Measurements from ENCODE around the gene PNPLA6.

Gene PNPLA6

GRCh38 chr19:7600721-7601120 is 65.2 kb downstream of the PNPLA6 start:
- DNase-seq (ENCODE audit: low spot score): no peak

- DNase-seq (ENCODE audit: low spot score): no peak
Measured at GRCh38 chr19:7602240-7602934, 66.9 kb downstream of the PNPLA6 start.

- DNase-seq (ENCODE audit: low spot score): no peak
Measured at GRCh38 chr19:7602935-7603497, 67.5 kb downstream of the PNPLA6 start.

- DNase-seq (ENCODE audit: low spot score): no peak
Measured at GRCh38 chr19:7603919-7604318, 68.4 kb downstream of the PNPLA6 start.

GRCh38 chr19:7605490-7606222 is 70.1 kb downstream of the PNPLA6 start:
- DNase-seq (ENCODE audit: low spot score): no peak

- DNase-seq (ENCODE audit: low spot score): no peak
Measured at GRCh38 chr19:7606289-7606688, 70.8 kb downstream of the PNPLA6 start.

- no peak for DNase-seq (ENCODE audit: low spot score)
Measured at GRCh38 chr19:7607212-7607873, 71.8 kb downstream of the PNPLA6 start.

- no peak for DNase-seq (ENCODE audit: low spot score)
Measured at GRCh38 chr19:7607874-7608560, 72.5 kb downstream of the PNPLA6 start.

- no peak for DNase-seq (ENCODE audit: low spot score)
Measured at GRCh38 chr19:7610491-7611240, 75.1 kb downstream of the PNPLA6 start.
